ENCODE data around the gene PPEF2. TPM values are rescaled to one million over a fixed set of nuclear protein-coding genes. Genes with fewer than 3 reads are reported as not detected.

The PPEF2 gene
- total and polyA plus RNA-seq, 10 of the 15 experiments (the other 5 are each of a cell fraction or from before 2014, with no cell fraction given): not detected

DNA sequence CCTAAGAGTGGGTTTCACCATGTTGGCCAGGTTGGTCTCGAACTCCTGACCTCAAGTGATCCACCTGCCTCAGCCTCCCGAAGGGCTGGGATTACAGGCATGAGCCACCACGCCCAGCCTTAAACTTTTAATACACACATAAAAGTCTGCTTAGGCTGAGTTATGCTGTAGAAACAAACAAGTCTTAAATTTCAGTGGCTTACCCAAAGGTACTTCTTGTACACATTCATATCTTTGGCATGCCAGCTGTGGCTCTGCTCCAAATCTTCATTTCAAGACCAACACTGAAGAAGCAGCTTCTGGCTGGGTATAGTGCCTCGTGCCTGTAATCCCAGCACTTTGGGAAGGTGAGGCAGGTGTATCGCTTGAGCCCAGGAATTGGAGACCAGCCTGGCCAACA is 80.3 kb downstream of the PPEF2 start (continued):
- TF ChIP-seq, protein P1, sequence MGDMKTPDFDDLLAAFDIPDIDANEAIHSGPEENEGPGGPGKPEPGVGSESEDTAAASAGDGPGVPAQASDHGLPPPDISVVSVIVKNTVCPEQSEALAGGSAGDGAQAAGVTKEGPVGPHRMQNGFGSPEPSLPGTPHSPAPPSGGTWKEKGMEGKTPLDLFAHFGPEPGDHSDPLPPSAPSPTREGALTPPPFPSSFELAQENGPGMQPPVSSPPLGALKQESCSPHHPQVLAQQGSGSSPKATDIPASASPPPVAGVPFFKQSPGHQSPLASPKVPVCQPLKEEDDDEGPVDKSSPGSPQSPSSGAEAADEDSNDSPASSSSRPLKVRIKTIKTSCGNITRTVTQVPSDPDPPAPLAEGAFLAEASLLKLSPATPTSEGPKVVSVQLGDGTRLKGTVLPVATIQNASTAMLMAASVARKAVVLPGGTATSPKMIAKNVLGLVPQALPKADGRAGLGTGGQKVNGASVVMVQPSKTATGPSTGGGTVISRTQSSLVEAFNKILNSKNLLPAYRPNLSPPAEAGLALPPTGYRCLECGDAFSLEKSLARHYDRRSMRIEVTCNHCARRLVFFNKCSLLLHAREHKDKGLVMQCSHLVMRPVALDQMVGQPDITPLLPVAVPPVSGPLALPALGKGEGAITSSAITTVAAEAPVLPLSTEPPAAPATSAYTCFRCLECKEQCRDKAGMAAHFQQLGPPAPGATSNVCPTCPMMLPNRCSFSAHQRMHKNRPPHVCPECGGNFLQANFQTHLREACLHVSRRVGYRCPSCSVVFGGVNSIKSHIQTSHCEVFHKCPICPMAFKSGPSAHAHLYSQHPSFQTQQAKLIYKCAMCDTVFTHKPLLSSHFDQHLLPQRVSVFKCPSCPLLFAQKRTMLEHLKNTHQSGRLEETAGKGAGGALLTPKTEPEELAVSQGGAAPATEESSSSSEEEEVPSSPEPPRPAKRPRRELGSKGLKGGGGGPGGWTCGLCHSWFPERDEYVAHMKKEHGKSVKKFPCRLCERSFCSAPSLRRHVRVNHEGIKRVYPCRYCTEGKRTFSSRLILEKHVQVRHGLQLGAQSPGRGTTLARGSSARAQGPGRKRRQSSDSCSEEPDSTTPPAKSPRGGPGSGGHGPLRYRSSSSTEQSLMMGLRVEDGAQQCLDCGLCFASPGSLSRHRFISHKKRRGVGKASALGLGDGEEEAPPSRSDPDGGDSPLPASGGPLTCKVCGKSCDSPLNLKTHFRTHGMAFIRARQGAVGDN (IDR thresholded peaks at IDR 0.05): no peak
- TF ChIP-seq, protein P2, sequence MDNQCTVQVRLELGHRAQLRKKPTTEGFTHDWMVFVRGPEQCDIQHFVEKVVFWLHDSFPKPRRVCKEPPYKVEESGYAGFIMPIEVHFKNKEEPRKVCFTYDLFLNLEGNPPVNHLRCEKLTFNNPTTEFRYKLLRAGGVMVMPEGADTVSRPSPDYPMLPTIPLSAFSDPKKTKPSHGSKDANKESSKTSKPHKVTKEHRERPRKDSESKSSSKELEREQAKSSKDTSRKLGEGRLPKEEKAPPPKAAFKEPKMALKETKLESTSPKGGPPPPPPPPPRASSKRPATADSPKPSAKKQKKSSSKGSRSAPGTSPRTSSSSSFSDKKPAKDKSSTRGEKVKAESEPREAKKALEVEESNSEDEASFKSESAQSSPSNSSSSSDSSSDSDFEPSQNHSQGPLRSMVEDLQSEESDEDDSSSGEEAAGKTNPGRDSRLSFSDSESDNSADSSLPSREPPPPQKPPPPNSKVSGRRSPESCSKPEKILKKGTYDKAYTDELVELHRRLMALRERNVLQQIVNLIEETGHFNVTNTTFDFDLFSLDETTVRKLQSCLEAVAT (IDR thresholded peaks at IDR 0.05): no peak
- no peak for TF ChIP-seq IKZF2 (IDR thresholded peaks at IDR 0.05)
- TF ChIP-seq TCF7 (IDR thresholded peaks at IDR 0.05; ENCODE audit: borderline replicate concordance): no peak
- no peak for TF ChIP-seq ESRRA (IDR thresholded peaks at IDR 0.05; ENCODE audit: low read length)
- no peak for TF ChIP-seq ZNF217 (IDR thresholded peaks at IDR 0.05)
- no peak for TF ChIP-seq TARDBP (IDR thresholded peaks at IDR 0.05; ENCODE audit: borderline replicate concordance)
- no peak for TF ChIP-seq RUNX3 (IDR thresholded peaks at IDR 0.05; ENCODE audit: low read length)

DNA sequence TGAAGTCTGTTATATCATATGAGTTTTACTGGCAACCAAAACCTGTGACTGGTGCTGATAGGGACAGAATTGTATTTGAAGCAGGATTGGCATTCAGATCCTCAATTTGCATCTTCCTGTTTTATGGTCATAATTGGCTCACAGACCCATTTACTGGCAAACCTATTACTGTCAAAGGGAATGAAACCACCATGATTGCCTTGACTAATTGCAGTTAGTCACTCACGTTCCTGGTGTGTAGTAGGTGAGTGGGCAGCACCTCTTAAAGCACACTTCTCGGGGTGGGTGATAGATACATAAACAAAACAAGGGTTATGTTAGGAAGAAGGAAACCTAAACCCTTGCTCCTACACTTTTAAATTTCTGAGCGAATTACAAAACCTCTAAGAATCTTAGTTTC is 81.0 kb downstream of the PPEF2 start:
- WGBS (ENCODE audit: insufficient coverage, insufficient replicate concordance, low lambda C conversion rate, missing lambda C conversion rate): 37% methylated on average over 3 of the region's 3 CpGs
- no peaks in the 10 kb centered on the region for H4K20me1 ChIP-seq (ENCODE audit: control insufficient read depth, insufficient read depth)
- H3K36me3 ChIP-seq (ENCODE audit: control insufficient read depth in 2 of 2, insufficient read depth in 2 of 2, low read length in 1 of 2): no peaks in the 10 kb centered on the region
- no peaks in the 10 kb centered on the region for H3K9me3 ChIP-seq (replicated peaks; ENCODE audit: control insufficient read depth, insufficient read depth, low read length)
- RAD21 ChIA-PET (ENCODE audit: unreplicated experiment): no interaction called here
- no peaks in the 10 kb centered on the region for H3K79me2 ChIP-seq (ENCODE audit: control insufficient read depth, insufficient read depth, low read length)
- FAIRE-seq (no peak), ATAC-seq (no peak), DNase-seq (ENCODE audit: low read depth, low spot score) (no peak)
- no peak for TF ChIP-seq TCF3 (IDR thresholded peaks at IDR 0.05; ENCODE audit: borderline replicate concordance, insufficient read depth, low read depth, low read length)
- no peaks in the 10 kb centered on the region for H3K4me1 ChIP-seq (ENCODE audit: control insufficient read depth, insufficient read depth, low read length)
- no peak overlapping the region for H2AFZ ChIP-seq (ENCODE audit: control insufficient read depth, low read depth, low read length)
- no peak overlapping the region for H3K9ac ChIP-seq (ENCODE audit: control insufficient read depth, insufficient read depth, low read length)
- no peaks in the 10 kb centered on the region for H3K27me3 ChIP-seq (replicated peaks in 1 of 2; ENCODE audit: control insufficient read depth in 2 of 2, insufficient read depth in 2 of 2, low read length in 1 of 2)
- H3K27ac ChIP-seq (ENCODE audit: control insufficient read depth, insufficient read depth): no peak overlapping the region
- in situ Hi-C loops (cut with MboI) (no loop called here), intact Hi-C loops (cut with micrococcal nuclease; ENCODE audit: unreplicated experiment) (no loop called here)
- CTCF ChIA-PET: interaction anchor here (0.6 kb wide), 1 partner anchor 1160 kb away, joined by 3 read pairs; no protein-coding TSS in a partner anchor
- no peak overlapping the region for H3K4me2 ChIP-seq (ENCODE audit: control insufficient read depth, insufficient read depth)
- BruUV-seq (replicated peaks): no TSS peak
- POLR2A ChIA-PET: no interaction called here
- SMC1A ChIA-PET (ENCODE audit: uncharacterized antibody, unreplicated experiment): interaction anchor here (1.2 kb wide), 1 partner anchor 254 kb away, joined by 3 read pairs; no protein-coding TSS in a partner anchor
- no peak overlapping the region for H3K4me3 ChIP-seq

Data from GM12878 (cell line).